ENCODE results near the gene RTCA. TPM values are rescaled to one million over a fixed set of nuclear protein-coding genes. Genes with fewer than 3 reads are reported as not detected.
"Not testable (repeated sequence)": the region's sequence is repeated elsewhere in the genome, so short reads cannot be mapped to it uniquely, and the experiment has no call there.

Gene RTCA
- total RNA-seq, 2 donors from 2014 or later, result 30.3 to 31.8 TPM

GRCh38 chr1:100331146-100331545 lies 65.1 kb downstream of the RTCA start:
- intact Hi-C loops (cut with DNase I); DNase-seq; ATAC-seq: not testable (repeated sequence)

GRCh38 chr1:100332331-100332730 lies 66.3 kb downstream of the RTCA start:
- intact Hi-C loops (cut with DNase I), result no loop called here
- DNase-seq (no peak), ATAC-seq (no peak)

- intact Hi-C loops (cut with DNase I), result no loop called here
- DNase-seq, result no peak
- no peak for ATAC-seq
These were observed 69.4 kb downstream of the RTCA start for GRCh38 chr1:100335436-100335835.

GRCh38 chr1:100337878-100338277 lies 71.9 kb downstream of the RTCA start:
- DNase-seq; intact Hi-C loops (cut with DNase I); ATAC-seq: not testable (repeated sequence)

- intact Hi-C loops (cut with DNase I); ATAC-seq; DNase-seq: not testable (repeated sequence)
These were observed 73.7 kb downstream of the RTCA start for GRCh38 chr1:100339735-100340134.

- intact Hi-C loops (cut with DNase I), result no loop called here
- no peak for ATAC-seq
- DNase-seq, result no peak
These were observed 74.5 kb downstream of the RTCA start for GRCh38 chr1:100340494-100340893.

- intact Hi-C loops (cut with DNase I), result no loop called here
- DNase-seq, result no peak
- ATAC-seq, result no peak
These were observed 76.3 kb downstream of the RTCA start for GRCh38 chr1:100342348-100342747.

Small RNA genes lying within 50 kb of the gene (microRNA-seq; reads per million reads assigned to microRNA genes)
- 0 reads per million in 2 donors for gene MIR553

Other genes starting within 250 kb of the RTCA start
- gene SASS6, start 133.3 kb upstream of the RTCA start, total RNA-seq, result 1 to 10 TPM; 1.3 to 2.2 TPM
- 10 to 100 TPM in 1 of 2 donors, 1 to 10 TPM in 1; 6.9 to 10.3 TPM for gene TRMT13, start 133.1 kb upstream of the RTCA start, total RNA-seq
- 100 to 1,000 TPM in 1 of 2 donors, 10 to 100 TPM in 1; 61.2 to 102 TPM for gene LRRC39, start 88.0 kb upstream of the RTCA start, total RNA-seq
- gene DBT, start 16.4 kb upstream of the RTCA start, total RNA-seq, result 10 to 100 TPM; 16.7 to 22.4 TPM
- gene CDC14A, start 86.3 kb downstream of the RTCA start, total RNA-seq, result 1 to 10 TPM; 4.5 to 4.7 TPM